T47D (cell line): ENCODE data around the gene HSPH1.
A peak's percentile ranks its signal among the peaks of the same experiment; 100 is the strongest.
"Not testable (repeated sequence)": the region's sequence is repeated elsewhere in the genome, so short reads cannot be mapped to it uniquely, and the experiment has no call there.

Experiments
- DNase-seq, 2 experiments: peaks; one replicate each; pipeline versions ENCODE4 v3.0.0 to v3.0.0-alpha.2; 2011 to 2012; ENCODE audit warnings: low read depth in 1 of 2, low spot score in 1 of 2
- JUND ChIP-seq: IDR thresholded peaks from 2 replicates; pipeline ENCODE4 v1.6.1; 2012; ENCODE audit warnings: low read depth
- in situ Hi-C: cut with HindIII; loops from 2 replicates; pipeline ENCODE4 v1.10.0; 2016; ENCODE audit warnings: low sequenced_read_pairs, low pct_unique_long_range_greater_than_20kb

HSPH1 gene

GRCh38 chr13:31195616-31196015 is 33.9 kb upstream of the HSPH1 start:
- no peak for TF ChIP-seq JUND
- in situ Hi-C loops, result no loop called here
- no peak for DNase-seq

- in situ Hi-C loops, result no loop called here
- no peak for TF ChIP-seq JUND
- no peak for DNase-seq
These were observed 30.6 kb upstream of the HSPH1 start for GRCh38 chr13:31192306-31192705.

- in situ Hi-C loops, result no loop called here
- DNase-seq, result no peak
- no peak for TF ChIP-seq JUND
These were observed 30.0 kb upstream of the HSPH1 start for GRCh38 chr13:31191748-31192147.

GRCh38 chr13:31184981-31185645 is 23.4 kb upstream of the HSPH1 start:
- DNase-seq, result no peak
- in situ Hi-C loops, result no loop called here
- TF ChIP-seq JUND, result no peak

GRCh38 chr13:31184451-31184850 is 22.7 kb upstream of the HSPH1 start:
- TF ChIP-seq JUND, result no peak
- in situ Hi-C loops, result no loop called here
- DNase-seq, result no peak

- in situ Hi-C loops, result no loop called here
- no peak for TF ChIP-seq JUND
- no peak for DNase-seq
These were observed 21.3 kb upstream of the HSPH1 start for GRCh38 chr13:31182987-31183386.

- in situ Hi-C loops, result no loop called here
- DNase-seq, result no peak
- no peak for TF ChIP-seq JUND
These were observed 18.1 kb upstream of the HSPH1 start for GRCh38 chr13:31179754-31180153.

GRCh38 chr13:31179241-31179640 is 17.5 kb upstream of the HSPH1 start:
- no peak for DNase-seq
- no peak for TF ChIP-seq JUND
- in situ Hi-C loops, result no loop called here

- in situ Hi-C loops, DNase-seq: not testable (repeated sequence)
These were observed 16.2 kb upstream of the HSPH1 start for GRCh38 chr13:31177813-31178495.

- no peak for DNase-seq
- in situ Hi-C loops, result no loop called here
- no peak for TF ChIP-seq JUND
These were observed 14.3 kb upstream of the HSPH1 start for GRCh38 chr13:31175847-31176532.

- TF ChIP-seq JUND, result no peak
- DNase-seq, result peak in 1 of 2 experiments; percentile 21
- in situ Hi-C loops, result no loop called here
These were observed 12.3 kb upstream of the HSPH1 start for GRCh38 chr13:31174018-31174417.

GRCh38 chr13:31172535-31172934 is 10.8 kb upstream of the HSPH1 start:
- peak in 1 of 2 experiments; percentile 65 for DNase-seq
- in situ Hi-C loops, result no loop called here
- TF ChIP-seq JUND, result no peak

- no peak for TF ChIP-seq JUND
- no peak for DNase-seq
- in situ Hi-C loops, result no loop called here
These were observed 10.3 kb upstream of the HSPH1 start for GRCh38 chr13:31172001-31172400.
